CD14-positive monocyte (primary cell): Measurements from ENCODE around the gene FAAP20. TPM values are rescaled to one million over a fixed set of nuclear protein-coding genes. Genes with fewer than 3 reads are reported as not detected.
A peak's percentile ranks its signal among the peaks of the same experiment; 100 is the strongest.

Experiments
- DNase-seq, 3 donors: peaks; one replicate each; pipeline ENCODE4 v3.0.0-alpha.2; 2011 to 2022
- H2AFZ ChIP-seq: 2 replicates; pipeline ENCODE4 v1.6.0; 2012; ENCODE audit warnings: mild to moderate bottlenecking, low read depth, low read length, inconsistent platforms; ENCODE audit not compliant: insufficient read depth, poor library complexity, severe bottlenecking
- H3K27ac ChIP-seq, 2 donors: 1 replicate in 1 of 2; 2 replicates in 1 of 2; pipeline ENCODE4 v1.5.1; 2012 to 2013; ENCODE audit warnings: low read length in 2 of 2, control low read depth in 1 of 2, inconsistent platforms in 1 of 2, low read depth in 1 of 2, mild to moderate bottlenecking in 1 of 2
- H3K27me3 ChIP-seq, 2 donors: one replicate each; pipeline versions ENCODE4 v1.6.0 to v1.6.1; 2011 to 2013; ENCODE audit warnings: low read length in 2 of 2; ENCODE audit not compliant: control insufficient read depth in 2 of 2, insufficient read depth in 2 of 2
- H3K36me3 ChIP-seq, 2 donors: replicated peaks in 1 of 2; 1 replicate in 1 of 2; 2 replicates in 1 of 2; pipeline versions ENCODE4 v1.5.1 to v1.6.1; 2012 to 2013; ENCODE audit warnings: low read length in 2 of 2, control low read depth in 1 of 2, inconsistent platforms in 1 of 2, mild to moderate bottlenecking in 1 of 2; ENCODE audit not compliant: insufficient read depth in 2 of 2, control insufficient read depth in 1 of 2
- H3K4me1 ChIP-seq, 2 donors: 1 replicate in 1 of 2; 2 replicates in 1 of 2; pipeline versions ENCODE4 v1.5.1 to v1.6.1; 2012 to 2013; ENCODE audit warnings: low read length in 2 of 2, control low read depth in 1 of 2, inconsistent platforms in 1 of 2, mild to moderate bottlenecking in 1 of 2, moderate library complexity in 1 of 2; ENCODE audit not compliant: insufficient read depth in 2 of 2, control insufficient read depth in 1 of 2
- H3K4me2 ChIP-seq: replicated peaks from 2 replicates; pipeline ENCODE3; 2012; ENCODE audit warnings: low read length, moderate library complexity, mild to moderate bottlenecking; ENCODE audit not compliant: poor library complexity, severe bottlenecking; ENCODE audit errors: extremely low read depth
- H3K4me3 ChIP-seq, 3 experiments: fragments of 200-600 bp in 1 of 3; sonication (generic) in 1 of 3; replicated peaks in 1 of 3; 1 replicate in 2 of 3; 2 replicates in 1 of 3; pipeline ENCODE4 v1.5.1; 2011 to 2013; ENCODE audit warnings: low read length in 3 of 3, mild to moderate bottlenecking in 3 of 3, control low read depth in 2 of 3, low read depth in 2 of 3, inconsistent platforms in 1 of 3, moderate library complexity in 1 of 3
- H3K79me2 ChIP-seq: 2 replicates; pipeline ENCODE4 v1.6.0; 2012; ENCODE audit warnings: mild to moderate bottlenecking, control low read depth, inconsistent platforms, low read length, moderate library complexity; ENCODE audit not compliant: insufficient read depth
- H3K9ac ChIP-seq: 2 replicates; pipeline ENCODE4 v1.6.0; 2017; ENCODE audit warnings: low read length, mild to moderate bottlenecking; ENCODE audit not compliant: insufficient read depth, poor library complexity, severe bottlenecking
- H3K9me3 ChIP-seq, 2 donors: replicated peaks in 1 of 2; 1 replicate in 1 of 2; 2 replicates in 1 of 2; pipeline versions ENCODE4 v1.5.1 to v1.6.1; 2012 to 2013; ENCODE audit warnings: low read length in 2 of 2, control low read depth in 1 of 2; ENCODE audit not compliant: control insufficient read depth in 1 of 2, insufficient read depth in 1 of 2
- H4K20me1 ChIP-seq: 2 replicates; pipeline ENCODE4 v1.6.0; 2012; ENCODE audit warnings: mild to moderate bottlenecking, low read length, control low read depth, moderate library complexity; ENCODE audit not compliant: insufficient read depth
- H3K27ac Mint-ChIP-seq, 7 donors: one replicate each; pipeline ENCODE4 v1.8.0; 2020; ENCODE audit warnings: mild to moderate bottlenecking in 7 of 7, mixed read lengths in 7 of 7, moderate library complexity in 6 of 7, inconsistent platforms in 2 of 7
- H3K27me3 Mint-ChIP-seq, 3 donors: one replicate each; pipeline ENCODE4 v1.8.0; 2021 to 2022; ENCODE audit warnings: low read depth in 3 of 3, mild to moderate bottlenecking in 3 of 3, mixed read lengths in 3 of 3, moderate library complexity in 3 of 3, inconsistent platforms in 1 of 3
- H3K36me3 Mint-ChIP-seq, 2 donors: one replicate each; pipeline ENCODE4 v1.8.0; 2020; ENCODE audit warnings: mixed read lengths in 2 of 2, inconsistent platforms in 1 of 2, mild to moderate bottlenecking in 1 of 2
- H3K4me1 Mint-ChIP-seq: one replicate; pipeline ENCODE4 v1.8.0; 2020; ENCODE audit warnings: mild to moderate bottlenecking, mixed read lengths
- H3K4me3 Mint-ChIP-seq, 2 donors: one replicate each; pipeline ENCODE4 v1.8.0; 2020; ENCODE audit warnings: mild to moderate bottlenecking in 2 of 2, mixed read lengths in 2 of 2, moderate library complexity in 1 of 2
- H3K9me3 Mint-ChIP-seq, 7 donors: one replicate each; pipeline ENCODE4 v1.8.0; 2020 to 2022; ENCODE audit warnings: mixed read lengths in 7 of 7, mild to moderate bottlenecking in 6 of 7, moderate library complexity in 6 of 7, inconsistent platforms in 2 of 7
- WGBS: methylation state at CpG from one replicate; pipeline ENCODE4 v1.1.5; 2013; ENCODE audit warnings: missing lambda C conversion rate; ENCODE audit not compliant: insufficient coverage; 5-methylcytosine and 5-hydroxymethylcytosine counted together
- intact Hi-C, 2 donors: fragments of 100-400 bp; cut with micrococcal nuclease; formaldehyde crosslinking; loops; one replicate each; pipeline versions ENCODE4 v1.15.0 to v1.15.1; 2023
- polyA plus RNA-seq, 3 donors: library from polyadenylated mRNA; depleted of rRNA in 1 of 3; unstranded in 2 of 3; stranded (reverse) in 1 of 3; fragments of 300-500 nt in 2 of 3; fragments of >200 nt in 1 of 3; fragmentation: Illumina TruSeq in 2 of 3; gene quantifications; 1 replicate in 2 of 3; 2 replicates in 1 of 3; pipeline ENCODE4 v1.2.3, GENCODE V29; 2012 to 2021
- TF ChIP-seq, protein P1 (sequence below): fragments of 200-600 bp; IDR thresholded peaks from one replicate; pipeline ENCODE4 v1.8.0; 2022; ENCODE audit warnings: antibody characterized with exemption, mild to moderate bottlenecking

Gene FAAP20
- polyA plus RNA-seq, 3 donors, result 11.8 to 49.3 (median 35.1) TPM

DNA sequence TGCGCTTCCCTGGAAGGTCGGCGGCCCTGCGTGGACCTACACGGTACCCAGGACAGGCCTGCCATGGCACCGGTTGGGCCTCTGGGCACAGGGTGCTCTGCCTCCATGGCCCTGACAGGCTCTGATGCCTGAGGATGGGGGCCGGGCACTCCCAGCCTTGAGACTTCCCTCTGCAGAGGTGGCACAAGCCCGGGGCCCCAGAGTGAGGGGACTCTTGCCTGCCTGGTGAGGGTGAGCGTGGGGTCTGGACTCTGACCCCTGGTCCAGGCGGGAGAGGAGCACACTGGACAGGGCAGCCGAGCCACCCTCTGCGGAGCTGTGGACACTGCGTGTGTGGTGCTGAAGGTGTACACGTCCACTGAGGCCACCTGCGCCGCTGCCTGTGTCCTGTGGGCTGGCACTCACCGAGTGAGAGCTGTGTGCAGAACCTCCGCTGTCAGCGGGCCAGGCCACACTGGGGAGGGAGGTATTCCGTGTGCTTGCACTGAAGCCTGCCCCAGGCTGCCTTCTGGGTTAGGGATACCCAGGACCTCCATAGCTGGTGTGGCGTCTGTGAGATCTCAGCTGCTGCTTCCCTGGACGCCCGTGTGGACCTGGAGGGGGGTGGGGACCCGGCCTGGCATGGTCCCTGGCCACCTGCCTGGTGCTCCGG lies 43.9 kb upstream of the FAAP20 start:
- no peaks in the 10 kb centered on the region for H3K9me3 ChIP-seq
- peaks cover 5 to 19% of the 10 kb centered on the region in 2 donors for H3K36me3 ChIP-seq
- H3K79me2 ChIP-seq, result peaks cover 88% of the 10 kb centered on the region
- H3K4me3 ChIP-seq, result no peak overlapping the region
- no peak overlapping the region for H3K4me2 ChIP-seq
- Mint-ChIP-seq H3K27ac (no peak overlapping the region), H3K27me3 (peaks cover 8 to 19% (median 8%) of the 10 kb centered on the region in 3 donors), H3K4me3 (no peak overlapping the region), H3K4me1 (peaks cover 75% of the 10 kb centered on the region), H3K9me3 (peaks cover 0 to 1% (median 0%) of the 10 kb centered on the region in 7 donors), H3K36me3 (peaks cover 56 to 63% of the 10 kb centered on the region in 2 donors)
- H3K9ac ChIP-seq, result no peak overlapping the region
- TF ChIP-seq, protein P1, sequence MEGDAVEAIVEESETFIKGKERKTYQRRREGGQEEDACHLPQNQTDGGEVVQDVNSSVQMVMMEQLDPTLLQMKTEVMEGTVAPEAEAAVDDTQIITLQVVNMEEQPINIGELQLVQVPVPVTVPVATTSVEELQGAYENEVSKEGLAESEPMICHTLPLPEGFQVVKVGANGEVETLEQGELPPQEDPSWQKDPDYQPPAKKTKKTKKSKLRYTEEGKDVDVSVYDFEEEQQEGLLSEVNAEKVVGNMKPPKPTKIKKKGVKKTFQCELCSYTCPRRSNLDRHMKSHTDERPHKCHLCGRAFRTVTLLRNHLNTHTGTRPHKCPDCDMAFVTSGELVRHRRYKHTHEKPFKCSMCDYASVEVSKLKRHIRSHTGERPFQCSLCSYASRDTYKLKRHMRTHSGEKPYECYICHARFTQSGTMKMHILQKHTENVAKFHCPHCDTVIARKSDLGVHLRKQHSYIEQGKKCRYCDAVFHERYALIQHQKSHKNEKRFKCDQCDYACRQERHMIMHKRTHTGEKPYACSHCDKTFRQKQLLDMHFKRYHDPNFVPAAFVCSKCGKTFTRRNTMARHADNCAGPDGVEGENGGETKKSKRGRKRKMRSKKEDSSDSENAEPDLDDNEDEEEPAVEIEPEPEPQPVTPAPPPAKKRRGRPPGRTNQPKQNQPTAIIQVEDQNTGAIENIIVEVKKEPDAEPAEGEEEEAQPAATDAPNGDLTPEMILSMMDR, result no peak
- H3K4me1 ChIP-seq, result peaks cover 63 to 73% of the 10 kb centered on the region in 2 donors
- H2AFZ ChIP-seq, result no peak overlapping the region
- 92% methylated on average over 18 of the region's 25 CpGs for WGBS
- no peak for DNase-seq
- H4K20me1 ChIP-seq, result peaks cover 98% of the 10 kb centered on the region
- no peak overlapping the region for H3K27ac ChIP-seq
- intact Hi-C loops, result no loop called here
- no peaks in the 10 kb centered on the region for H3K27me3 ChIP-seq

- Histone ChIP-seq H3K9ac (no peak overlapping the region), H3K27ac (no peak overlapping the region), H3K9me3 (no peaks in the 10 kb centered on the region), H3K4me2 (no peak overlapping the region), H2AFZ (no peak overlapping the region), H4K20me1 (peaks cover 98% of the 10 kb centered on the region), H3K4me1 (peaks cover 70 to 80% of the 10 kb centered on the region in 2 donors), H3K79me2 (peaks cover 88% of the 10 kb centered on the region), H3K4me3 (no peak overlapping the region), H3K36me3 (peaks cover 5 to 12% of the 10 kb centered on the region in 2 donors), H3K27me3 (no peaks in the 10 kb centered on the region)
- H3K36me3 Mint-ChIP-seq, result peaks cover 48 to 61% of the 10 kb centered on the region in 2 donors
- peak in 2 of 3 donors; percentile 37 to 42 for DNase-seq
- H3K4me3 Mint-ChIP-seq, result peak overlapping the region in 1 of 2 donors; percentile 12
- 68% methylated on average over 11 of the region's 19 CpGs for WGBS
- peaks cover 79% of the 10 kb centered on the region for H3K4me1 Mint-ChIP-seq
- TF ChIP-seq, protein P1, result peak; percentile 53
- H3K27ac Mint-ChIP-seq, result peak overlapping the region in 1 of 7 donors; percentile 30
- H3K27me3 Mint-ChIP-seq, result peaks cover 8 to 17% (median 8%) of the 10 kb centered on the region in 3 donors
- no peaks in the 10 kb centered on the region for H3K9me3 Mint-ChIP-seq
- intact Hi-C loops, result no loop called here
These were observed 43.2 kb upstream of the FAAP20 start for GRCh38 chr1:2237773-2238172.
